Measurements from ENCODE around the gene SYNE1. TPM values are rescaled to one million over a fixed set of nuclear protein-coding genes. Genes with fewer than 3 reads are reported as not detected.

Gene SYNE1
- polyA plus RNA-seq, 5 donors: 62.3 to 107 (median 90.2) TPM

DNA sequence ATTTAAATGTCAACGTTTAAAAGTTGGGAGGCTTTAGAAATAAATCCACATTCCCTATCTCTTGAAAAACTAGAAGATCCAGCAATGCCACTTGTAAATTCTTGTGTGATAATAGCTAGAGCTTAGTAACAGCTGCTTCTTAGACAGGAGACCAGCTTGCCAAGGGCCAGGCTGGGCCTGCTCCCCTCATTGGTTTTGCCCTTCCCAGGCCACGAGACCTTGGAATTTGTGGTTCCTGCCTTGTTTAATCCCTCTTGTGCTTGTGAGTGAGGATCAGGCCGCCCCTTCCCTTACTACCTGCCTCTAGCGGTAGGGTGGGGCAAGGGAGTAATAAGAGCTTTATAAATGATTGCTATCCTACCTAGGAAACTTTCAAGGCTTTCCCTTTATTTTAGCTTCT lies 363.5 kb downstream of the SYNE1 start:
- DNase-seq: no peak

DNA sequence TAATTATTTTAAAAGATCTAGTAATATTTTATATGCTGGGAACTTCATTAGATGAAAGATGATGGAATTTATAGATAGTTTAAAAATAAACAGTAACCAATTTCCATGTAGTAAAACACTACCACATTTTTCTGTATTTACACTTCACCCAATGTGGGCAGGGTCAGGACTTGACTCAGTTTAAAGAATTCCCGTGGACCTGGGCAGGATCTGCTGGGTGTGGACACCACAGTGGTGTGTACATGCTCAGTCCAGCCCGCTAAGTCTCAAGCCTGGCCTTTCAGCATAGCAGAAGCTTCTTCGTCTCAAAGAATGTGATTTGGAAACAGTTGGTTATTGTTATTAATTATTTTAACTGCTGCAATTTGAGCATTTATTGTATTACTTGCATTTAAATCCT lies 364.2 kb downstream of the SYNE1 start:
- no peak for DNase-seq

DNA sequence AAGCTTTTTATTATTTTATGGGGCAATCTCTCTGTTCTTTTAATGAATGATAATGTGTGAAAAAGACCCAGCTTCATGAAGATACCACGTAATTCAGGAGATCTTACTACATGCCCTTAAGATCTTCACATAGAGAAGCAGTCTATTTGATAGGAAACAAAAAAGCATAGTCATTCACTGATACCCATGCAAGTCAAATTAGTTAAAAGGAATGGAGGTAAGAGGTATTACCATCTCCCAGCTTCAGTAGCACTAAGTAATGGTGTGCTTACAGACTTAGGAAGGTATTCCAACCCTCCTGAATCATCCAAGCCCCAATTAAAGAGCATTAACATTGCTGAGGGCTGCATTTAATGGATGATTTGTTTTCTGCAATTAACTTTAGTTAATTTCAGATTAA lies 364.7 kb downstream of the SYNE1 start:
- no peak for DNase-seq

DNA sequence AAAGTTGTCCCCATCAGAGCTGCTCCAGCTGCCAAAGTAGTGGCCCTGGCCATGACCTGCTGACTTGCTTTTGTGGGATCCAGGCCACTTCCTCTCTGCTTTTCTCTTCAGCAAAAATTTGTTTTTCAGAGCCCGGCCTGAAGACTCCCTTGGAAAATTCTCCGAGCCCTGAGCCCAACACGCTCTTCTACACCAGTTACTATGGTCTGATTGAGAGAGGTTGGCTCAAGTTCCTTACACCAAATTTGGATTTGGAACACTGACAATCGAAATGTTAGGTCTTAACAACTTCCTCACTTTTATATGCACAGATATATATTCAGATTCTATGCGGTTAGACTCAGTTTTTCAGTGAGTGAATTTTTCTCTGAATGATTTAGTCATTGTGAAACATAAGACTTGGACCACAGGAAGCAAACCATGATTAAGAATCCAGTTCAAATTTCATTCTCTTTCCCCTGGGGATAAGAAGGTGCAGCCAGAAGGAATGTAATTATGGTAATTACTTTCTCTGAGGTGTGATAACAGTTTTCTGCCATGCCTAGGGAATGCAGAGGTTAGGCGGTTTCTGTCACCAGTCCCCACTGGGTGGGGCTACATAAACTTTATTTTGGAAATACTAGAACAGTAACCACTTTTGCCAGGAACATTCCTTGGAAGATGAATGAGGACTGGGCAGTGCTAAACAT lies 365.2 kb downstream of the SYNE1 start:
- no peak for DNase-seq

DNA sequence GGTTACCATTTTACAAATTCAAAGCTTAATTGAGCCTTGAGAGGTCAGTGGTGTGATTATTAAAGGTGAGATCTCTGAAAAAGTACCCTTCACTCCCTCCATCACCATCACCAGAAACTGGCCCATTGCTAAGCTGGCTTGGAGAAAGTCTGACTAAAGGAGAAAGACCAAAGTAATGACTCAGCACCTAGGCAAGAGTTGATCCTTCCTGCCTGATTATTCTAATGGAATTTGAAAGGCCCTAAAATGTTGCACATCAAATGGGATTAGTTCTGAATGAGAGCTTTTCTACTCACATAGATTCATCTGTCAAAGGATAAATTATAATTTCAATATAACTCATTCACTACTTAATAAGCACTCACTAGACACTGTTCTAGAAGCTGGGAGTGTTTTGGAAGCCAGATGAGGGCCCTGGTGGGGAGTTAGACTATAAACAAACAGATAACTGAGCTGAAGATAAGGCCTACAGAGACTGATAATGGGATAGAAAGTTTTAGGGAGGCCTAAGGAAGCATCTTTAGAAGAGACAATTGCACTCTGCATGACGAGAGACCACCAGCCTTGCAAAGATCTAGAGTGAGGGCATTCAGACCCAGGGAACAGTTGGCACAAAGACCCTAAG lies 366.7 kb downstream of the SYNE1 start:
- DNase-seq: no peak

DNA sequence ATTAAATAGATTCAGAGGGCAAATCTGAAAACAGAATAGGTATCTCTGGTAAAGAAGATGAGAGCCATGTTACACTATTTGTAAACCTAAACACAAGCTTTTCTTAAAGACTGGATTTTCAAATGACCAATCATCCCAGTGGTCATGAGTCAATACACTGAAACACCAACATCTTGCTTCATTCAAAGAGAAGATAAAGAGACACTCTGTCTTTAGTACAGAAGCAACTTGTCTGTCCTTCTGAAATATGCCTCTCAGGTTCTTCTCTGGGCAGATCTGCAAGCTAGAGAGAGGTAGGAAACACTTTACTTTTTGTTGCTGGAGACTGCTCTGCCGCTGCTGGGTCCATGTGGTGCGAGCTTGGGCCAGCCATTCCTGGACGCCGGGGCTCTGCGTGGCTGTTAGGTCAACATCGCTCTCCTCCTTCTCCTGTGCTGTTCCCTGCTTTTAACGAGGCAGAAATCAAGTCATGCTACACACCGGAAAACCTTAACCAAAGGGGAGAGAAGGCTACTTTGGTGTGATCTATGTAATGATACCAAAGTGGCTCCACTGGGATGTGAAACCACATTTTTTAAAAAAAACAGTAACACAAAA lies 368.2 kb downstream of the SYNE1 start:
- no peak for DNase-seq

DNA sequence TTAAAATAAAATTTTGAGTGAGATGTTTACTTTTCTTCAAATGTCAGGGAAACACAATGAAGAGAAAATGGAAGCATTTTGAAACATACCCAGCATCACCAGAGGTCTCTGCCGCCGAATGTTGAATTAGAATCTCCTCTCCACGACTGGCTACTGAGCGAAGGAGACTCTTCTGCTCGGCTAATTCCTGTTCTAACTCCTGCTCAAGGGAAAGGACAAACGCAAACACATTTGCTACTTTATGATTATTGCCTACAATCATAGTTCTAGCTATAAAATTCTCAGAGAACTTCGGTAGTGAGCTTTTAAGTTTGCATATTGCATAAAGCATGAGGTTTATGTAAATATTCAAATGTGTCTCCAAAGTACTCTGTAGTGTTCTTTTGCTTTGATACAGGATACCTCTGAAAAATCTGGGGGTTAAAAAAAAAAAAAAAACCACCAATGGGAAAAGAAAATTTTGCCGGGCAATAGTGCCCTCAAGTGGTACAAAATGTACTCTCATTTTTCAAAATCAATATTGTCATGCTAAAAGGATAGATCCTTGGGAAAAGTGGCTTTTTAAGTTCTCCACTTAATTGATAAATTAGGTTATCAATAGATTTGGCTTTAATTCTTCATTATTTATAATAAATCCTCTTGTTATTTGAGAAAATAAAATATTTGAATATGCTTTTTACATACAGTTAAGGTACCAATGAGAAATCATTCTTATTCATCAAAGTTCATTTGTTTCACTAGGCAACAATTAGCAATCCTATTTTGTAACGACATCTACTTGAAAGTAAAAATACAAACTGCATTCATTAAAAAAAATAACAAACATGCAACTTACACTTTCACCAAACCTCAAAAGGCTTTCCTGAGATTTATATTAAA lies 369.0 kb downstream of the SYNE1 start:
- no peak for DNase-seq

DNA sequence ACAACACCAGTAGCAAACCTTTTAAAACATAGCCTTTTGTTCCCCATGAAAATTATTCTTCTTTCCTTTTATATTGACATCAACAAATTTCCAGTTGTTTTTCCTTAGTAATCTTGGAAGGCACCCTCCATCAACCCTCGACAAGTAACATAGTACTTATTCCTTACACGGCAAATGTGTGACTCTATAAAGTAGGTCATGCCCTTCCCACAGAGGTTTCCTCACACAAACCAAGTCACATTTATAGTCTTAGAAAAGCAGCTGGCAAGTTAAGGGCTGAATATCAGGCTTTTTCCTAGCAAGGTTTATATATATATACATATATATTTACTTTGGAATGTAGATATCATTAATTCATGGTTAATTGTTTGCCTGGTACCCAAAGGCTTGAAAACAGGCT lies 371.5 kb downstream of the SYNE1 start:
- DNase-seq: no peak

DNA sequence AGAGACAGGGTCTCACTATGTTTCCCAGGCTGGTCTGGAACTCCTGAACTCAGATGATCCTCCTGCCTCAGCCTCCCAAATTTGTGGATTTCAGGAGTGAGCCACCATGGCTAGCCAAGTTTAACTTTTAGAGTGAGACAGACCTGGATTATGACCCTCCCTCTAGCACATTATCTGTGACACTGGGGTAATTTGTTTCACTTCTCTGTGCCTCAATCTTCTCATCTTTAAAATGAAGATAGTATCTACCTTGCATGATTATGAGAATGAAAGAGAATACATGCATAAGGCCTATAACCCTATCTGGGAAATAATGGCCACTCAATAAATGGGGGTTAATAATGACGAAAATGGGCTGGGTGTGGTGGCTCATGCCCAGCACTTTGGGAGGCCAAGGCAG lies 373.6 kb downstream of the SYNE1 start:
- no peak for DNase-seq

DNA sequence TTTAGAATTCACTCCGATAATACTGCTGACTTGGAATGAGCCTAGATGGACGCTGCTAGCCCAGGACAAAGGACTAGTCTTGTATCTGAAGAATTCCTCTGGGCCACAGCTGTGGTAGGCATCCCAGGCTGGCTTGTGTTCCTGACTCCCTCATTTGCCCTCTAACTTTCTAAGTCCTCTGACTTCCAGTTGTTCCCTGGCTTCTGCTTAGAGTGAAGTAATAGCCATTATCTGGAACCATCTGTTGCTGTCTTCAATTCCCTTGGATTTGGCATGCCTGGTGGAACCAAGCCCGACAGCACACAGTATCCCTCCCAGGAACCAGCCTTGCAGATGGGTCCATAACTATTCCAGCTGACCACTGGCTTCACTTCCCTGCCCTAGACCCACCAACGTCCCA lies 376.0 kb downstream of the SYNE1 start:
- DNase-seq: no peak

DNA sequence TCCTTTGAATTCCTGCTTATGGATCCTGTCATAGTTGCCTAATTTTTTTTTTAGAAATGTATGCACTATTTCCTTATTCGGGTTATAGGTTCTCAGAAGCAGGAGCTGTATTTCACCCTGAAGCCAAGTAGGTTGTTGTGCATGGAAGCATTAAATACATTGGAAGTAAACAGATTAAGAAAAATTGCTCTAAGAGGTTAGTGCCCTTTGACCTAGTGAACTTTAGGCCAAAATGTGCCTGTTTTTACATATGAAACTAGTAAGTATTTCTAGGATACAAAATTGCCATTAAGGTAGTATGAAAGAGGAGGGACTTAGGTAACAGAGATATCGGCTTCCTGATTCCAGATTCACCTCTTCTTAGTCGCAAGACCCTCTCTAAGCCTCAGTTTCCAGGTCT lies 377.9 kb downstream of the SYNE1 start:
- no peak for DNase-seq

DNA sequence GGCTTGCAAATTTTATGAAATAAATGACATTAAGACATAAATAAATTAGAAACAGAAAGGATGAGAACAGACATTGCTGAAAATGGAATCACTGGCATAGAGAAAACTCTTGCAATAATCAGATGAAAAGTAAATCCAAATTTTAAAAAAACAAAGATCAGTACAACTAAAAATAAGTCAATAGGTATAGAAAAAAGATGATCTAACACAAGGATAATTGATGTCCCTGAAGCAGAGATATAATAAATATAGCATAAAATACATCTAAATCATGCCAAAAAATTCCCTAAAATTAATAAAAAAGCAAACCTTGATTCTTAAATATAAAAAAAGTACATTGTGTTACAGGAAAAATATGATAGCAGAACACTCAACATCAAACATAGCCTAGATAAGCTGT lies 379.6 kb downstream of the SYNE1 start:
- DNase-seq: no peak

DNA sequence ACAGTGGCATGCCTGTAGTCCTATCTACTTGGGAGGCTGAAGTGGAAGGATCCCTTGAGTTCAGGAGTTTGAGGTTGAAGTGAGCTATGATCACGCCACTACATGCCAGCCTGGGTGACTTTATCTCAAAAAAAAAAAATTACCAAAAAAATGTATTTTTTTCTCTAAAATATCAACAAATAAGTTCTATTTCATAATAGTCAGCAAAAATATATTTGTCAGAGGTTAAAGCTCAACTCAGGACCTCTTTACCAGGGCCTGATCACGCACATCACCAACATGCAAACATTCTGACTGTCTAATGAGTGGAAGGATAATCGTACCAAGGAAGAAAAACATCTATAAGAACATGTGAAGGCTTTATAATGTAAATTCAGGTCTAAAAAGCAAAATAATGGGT lies 387.0 kb downstream of the SYNE1 start:
- DNase-seq: no peak

DNA sequence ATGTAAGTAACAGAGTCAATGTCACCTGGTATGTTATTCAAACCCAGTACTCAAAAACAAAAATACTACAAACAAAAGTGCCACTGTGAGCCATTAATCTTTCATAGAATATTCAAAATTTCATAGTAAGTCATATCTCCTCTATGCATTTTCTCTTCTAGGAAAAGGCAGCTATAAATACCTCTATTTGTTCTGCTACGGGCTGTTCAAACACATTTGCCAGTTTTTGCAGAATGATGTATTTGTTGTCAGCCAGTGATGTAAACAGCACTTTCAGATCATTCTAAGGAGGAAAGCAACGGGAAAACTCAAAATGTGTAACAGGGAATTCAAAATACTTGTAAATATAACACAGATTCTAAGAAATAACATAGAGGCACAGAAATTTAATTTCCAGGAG lies 388.2 kb downstream of the SYNE1 start:
- no peak for DNase-seq

DNA sequence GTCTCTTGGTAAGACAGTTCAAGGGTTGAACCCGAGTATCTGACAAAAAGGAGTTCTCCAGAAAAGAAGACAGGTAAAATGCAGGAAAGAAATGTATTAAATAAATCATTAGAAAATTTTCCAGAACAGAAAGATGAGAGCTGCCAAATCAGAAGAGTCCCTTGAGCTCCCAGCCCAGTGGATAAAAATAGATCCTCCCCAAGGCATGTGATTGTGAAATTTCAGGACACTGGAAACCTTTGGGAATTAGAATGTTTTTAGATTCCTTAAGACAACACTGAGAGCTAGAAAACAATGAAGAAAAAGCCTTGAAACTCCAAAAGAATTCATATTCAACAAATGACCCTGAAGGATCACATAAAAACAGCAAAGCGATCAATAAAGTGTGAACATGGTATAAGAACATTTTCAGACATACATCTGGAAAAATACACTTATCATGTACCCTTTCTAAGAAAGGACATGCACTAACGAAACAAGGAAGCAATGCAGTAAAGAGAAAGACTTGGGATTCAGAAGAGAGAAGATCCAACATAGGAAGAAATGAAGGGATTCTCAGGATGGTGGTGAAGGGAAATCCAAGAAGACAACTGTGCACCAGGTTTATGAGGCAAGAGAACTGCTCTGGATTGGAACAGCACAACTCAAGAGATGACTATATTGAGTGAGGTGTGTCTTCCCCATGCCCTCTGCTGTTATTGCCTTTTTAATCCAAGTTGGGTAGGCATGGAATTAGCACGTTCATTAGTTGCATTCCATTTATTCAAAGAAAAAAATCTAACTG lies 390.4 kb downstream of the SYNE1 start:
- DNase-seq: no peak

DNA sequence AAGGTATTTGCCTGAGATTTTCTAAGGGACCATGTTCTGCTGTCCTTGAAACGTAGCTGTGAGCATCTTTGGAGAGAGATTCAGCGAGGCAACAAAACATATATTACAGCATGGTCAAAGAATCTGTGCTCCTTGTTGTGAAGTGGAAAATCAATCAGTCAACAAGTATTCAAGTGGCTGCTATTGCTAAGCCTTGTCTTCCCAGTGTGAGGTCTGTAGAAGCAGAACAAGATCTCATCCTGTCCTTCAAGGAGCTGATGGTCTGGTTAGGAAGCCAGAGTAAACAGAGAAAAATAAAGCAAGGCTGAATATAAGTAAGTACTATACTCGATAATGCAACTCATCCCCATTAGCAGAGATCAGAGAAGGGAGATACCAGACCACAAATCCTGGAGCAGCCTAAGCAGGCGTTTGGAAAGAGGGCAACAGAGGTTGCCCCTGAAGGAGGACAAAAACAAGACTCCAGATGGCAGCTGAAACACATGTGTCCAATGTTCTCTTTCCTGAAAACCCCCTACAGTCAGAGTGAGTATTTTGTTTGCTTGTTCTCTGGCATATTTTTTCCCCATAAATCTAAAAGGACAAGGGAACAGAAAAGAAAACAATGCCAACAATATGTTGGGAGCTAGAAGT lies 392.0 kb downstream of the SYNE1 start:
- no peak for DNase-seq

DNA sequence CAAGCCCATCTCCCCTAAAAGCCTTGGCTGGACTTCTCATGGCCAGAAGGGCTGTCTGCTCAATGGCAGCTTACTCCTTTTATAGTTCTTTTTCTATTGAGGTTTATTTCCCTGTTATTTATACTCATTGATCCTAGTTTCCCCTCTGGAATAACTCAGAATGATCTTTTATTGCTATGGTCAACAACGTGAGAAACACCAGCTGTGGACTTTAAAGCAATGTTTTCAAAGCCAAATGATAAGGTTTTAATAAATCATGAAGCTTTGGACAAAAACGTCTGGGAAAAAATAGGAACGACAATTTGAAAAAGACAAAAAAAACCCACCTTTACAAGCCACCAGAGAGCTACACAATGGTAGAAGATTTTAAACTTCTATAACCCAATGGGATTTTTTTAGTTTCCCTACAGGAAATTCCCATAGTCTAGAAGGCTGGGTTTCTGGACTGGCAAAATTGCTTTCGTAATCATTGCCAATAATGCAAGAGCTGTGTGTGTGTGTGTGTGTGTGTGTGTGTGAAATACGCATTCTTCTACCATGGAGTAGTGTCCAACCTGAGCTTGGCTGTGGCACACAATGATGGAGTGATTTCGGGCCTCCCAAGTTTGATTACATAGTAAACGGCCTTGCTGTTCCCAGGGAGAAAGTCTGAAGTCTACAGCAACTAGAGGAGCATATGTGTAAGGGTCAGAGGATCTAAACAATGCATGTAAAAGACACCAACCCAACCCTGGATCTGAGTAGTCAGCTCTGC lies 396.0 kb downstream of the SYNE1 start:
- no peak for DNase-seq

DNA sequence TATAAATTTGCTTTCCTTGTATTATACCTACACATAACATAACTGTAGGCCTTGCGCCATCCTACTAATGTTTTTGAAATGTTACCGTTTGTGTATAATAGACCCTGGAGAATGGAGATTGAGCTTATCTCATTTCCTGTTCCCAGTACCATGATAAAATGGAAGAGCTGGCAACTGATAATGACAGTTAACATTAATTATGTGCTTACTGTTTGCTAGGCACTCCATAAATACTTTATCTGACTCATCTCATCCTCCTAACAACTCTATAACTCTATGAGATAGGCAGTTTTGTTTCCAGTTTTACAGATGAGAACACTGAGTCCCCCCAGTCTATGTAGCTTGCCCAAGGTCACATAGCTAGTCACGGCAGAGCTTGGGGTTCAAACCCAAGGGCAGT lies 396.7 kb downstream of the SYNE1 start:
- no peak for DNase-seq

DNA sequence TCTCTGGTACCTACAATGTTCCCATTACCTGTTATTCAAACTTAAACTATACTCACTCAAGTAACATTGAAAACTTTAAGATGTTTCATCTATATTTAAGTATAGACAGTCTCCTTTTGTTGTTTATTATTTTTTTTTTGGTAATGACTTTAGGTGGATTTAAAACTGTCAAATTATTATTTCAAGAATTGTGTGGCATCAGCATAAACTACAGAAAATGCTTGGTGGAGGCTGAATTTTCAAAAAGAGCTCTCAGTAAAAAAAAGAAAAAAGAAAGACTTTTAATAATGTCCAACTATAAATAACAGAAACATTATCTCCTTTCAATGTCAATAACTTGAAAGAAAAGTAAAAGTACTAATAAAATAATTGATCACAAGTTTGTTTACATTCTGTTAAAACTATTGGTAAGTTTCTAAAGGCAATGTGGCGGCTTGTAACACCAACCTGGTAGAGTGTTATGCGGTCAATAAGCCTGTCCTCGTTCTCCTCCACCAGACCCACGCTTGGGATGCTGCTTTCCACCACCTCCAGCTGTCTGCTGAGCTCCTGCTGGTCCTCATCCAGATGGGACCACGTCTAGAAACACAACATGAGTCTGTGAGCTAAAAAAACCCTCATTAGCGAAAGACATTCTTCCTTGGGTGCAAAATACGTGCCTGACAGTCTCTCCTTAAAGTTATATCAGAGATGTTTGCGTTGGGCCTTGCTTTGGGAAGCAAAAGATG lies 400.6 kb downstream of the SYNE1 start:
- DNase-seq: no peak

Data from right lung (tissue), 5 donors.